Astrocyte (in vitro differentiated cells and primary cell): ENCODE results near the gene PMM2. TPM values are rescaled to one million over a fixed set of nuclear protein-coding genes. Genes with fewer than 3 reads are reported as not detected.

Source experiments
- DNase-seq: peaks from one replicate; pipeline ENCODE4 v3.0.0-alpha.2; 2010; ENCODE audit warnings: low read depth
- FAIRE-seq: peaks from 2 replicates; lab custom pipeline; 2011; peaks lifted over from hg19 to GRCh38; lab: Jason Lieb, UNC
- H2AFZ ChIP-seq: 2 replicates; pipeline ENCODE4 v1.6.0; 2012; ENCODE audit warnings: low read depth, low read length, inconsistent platforms
- H3K27ac ChIP-seq: 2 replicates; pipeline ENCODE4 v1.5.1; 2011; ENCODE audit warnings: low read depth, low read length, inconsistent platforms
- H3K27me3 ChIP-seq: 2 replicates; pipeline ENCODE4 v1.6.0; 2011; ENCODE audit warnings: low read length, inconsistent platforms; ENCODE audit not compliant: insufficient read depth
- H3K36me3 ChIP-seq: 2 replicates; pipeline ENCODE4 v1.5.1; 2011; ENCODE audit warnings: low read length, inconsistent platforms; ENCODE audit not compliant: insufficient read depth
- H3K4me1 ChIP-seq: 2 replicates; pipeline ENCODE4 v1.5.1; 2011; ENCODE audit warnings: low read length, inconsistent platforms; ENCODE audit not compliant: insufficient read depth
- H3K4me2 ChIP-seq: 2 replicates; pipeline ENCODE4 v1.6.0; 2012; ENCODE audit warnings: low read length, inconsistent platforms
- H3K4me3 ChIP-seq: 2 replicates; pipeline ENCODE4 v1.5.1; 2011; ENCODE audit warnings: low read depth, mild to moderate bottlenecking, low read length, inconsistent platforms; ENCODE audit not compliant: insufficient read depth
- H3K79me2 ChIP-seq: 2 replicates; pipeline ENCODE4 v1.6.0; 2012; ENCODE audit warnings: mild to moderate bottlenecking, low read length, inconsistent platforms; ENCODE audit not compliant: insufficient read depth
- H3K9ac ChIP-seq: 2 replicates; pipeline ENCODE4 v1.6.0; 2012; ENCODE audit warnings: mild to moderate bottlenecking, low read length, inconsistent platforms
- H3K9me3 ChIP-seq: 2 replicates; pipeline ENCODE4 v1.5.1; 2012; ENCODE audit warnings: low read depth, mild to moderate bottlenecking, low read length, inconsistent platforms; ENCODE audit not compliant: insufficient read depth
- H4K20me1 ChIP-seq: 2 replicates; pipeline ENCODE4 v1.6.0; 2012; ENCODE audit warnings: low read length, inconsistent platforms; ENCODE audit not compliant: insufficient read depth
- H3K27ac Mint-ChIP-seq: one replicate; pipeline ENCODE4 v1.8.0; 2021; ENCODE audit warnings: mild to moderate bottlenecking, mixed read lengths; ENCODE audit not compliant: unreplicated experiment
- H3K27me3 Mint-ChIP-seq: one replicate; pipeline ENCODE4 v1.8.0; 2021; ENCODE audit warnings: low read depth, mixed read lengths; ENCODE audit not compliant: unreplicated experiment
- H3K36me3 Mint-ChIP-seq: one replicate; pipeline ENCODE4 v1.8.0; 2021; ENCODE audit warnings: low read depth, mixed read lengths; ENCODE audit not compliant: unreplicated experiment
- H3K4me1 Mint-ChIP-seq: one replicate; pipeline ENCODE4 v1.8.0; 2021; ENCODE audit warnings: low read depth, mixed read lengths; ENCODE audit not compliant: unreplicated experiment
- H3K4me3 Mint-ChIP-seq: one replicate; pipeline ENCODE4 v1.8.0; 2021; ENCODE audit warnings: mild to moderate bottlenecking, moderate library complexity, mixed read lengths; ENCODE audit not compliant: unreplicated experiment
- H3K9me3 Mint-ChIP-seq: one replicate; pipeline ENCODE4 v1.8.0; 2021; ENCODE audit warnings: mild to moderate bottlenecking, mixed read lengths; ENCODE audit not compliant: unreplicated experiment
- EZH2 ChIP-seq: IDR thresholded peaks from 2 replicates; pipeline ENCODE4 v1.6.1; 2012; ENCODE audit warnings: mild to moderate bottlenecking, low read length, inconsistent platforms; ENCODE audit not compliant: insufficient read depth
- total RNA-seq: library from RNA; stranded (reverse); gene quantifications from 2 replicates; pipeline ENCODE4 v1.2.1, GENCODE V29; 2021
- TF ChIP-seq, protein P1 (sequence below): IDR thresholded peaks from 2 replicates; pipeline ENCODE4 v1.5.1; 2011; ENCODE audit warnings: low read depth, mild to moderate bottlenecking, inconsistent platforms, low read length, moderate library complexity; ENCODE audit not compliant: insufficient read depth

The PMM2 gene
- total RNA-seq, 1 donor from 2014 or later, result 57.8 TPM

- Histone ChIP-seq H2AFZ (no peak overlapping the region), H3K4me2 (no peak overlapping the region), H4K20me1 (peaks cover 7% of the 10 kb centered on the region), H3K79me2 (no peaks in the 10 kb centered on the region), H3K36me3 (no peaks in the 10 kb centered on the region), H3K9me3 (no peaks in the 10 kb centered on the region), H3K27me3 (no peaks in the 10 kb centered on the region), H3K27ac (no peak overlapping the region), H3K4me3 (no peak overlapping the region), H3K4me1 (no peaks in the 10 kb centered on the region), H3K9ac (no peak overlapping the region)
- no peak for TF ChIP-seq EZH2
- TF ChIP-seq, protein P1, sequence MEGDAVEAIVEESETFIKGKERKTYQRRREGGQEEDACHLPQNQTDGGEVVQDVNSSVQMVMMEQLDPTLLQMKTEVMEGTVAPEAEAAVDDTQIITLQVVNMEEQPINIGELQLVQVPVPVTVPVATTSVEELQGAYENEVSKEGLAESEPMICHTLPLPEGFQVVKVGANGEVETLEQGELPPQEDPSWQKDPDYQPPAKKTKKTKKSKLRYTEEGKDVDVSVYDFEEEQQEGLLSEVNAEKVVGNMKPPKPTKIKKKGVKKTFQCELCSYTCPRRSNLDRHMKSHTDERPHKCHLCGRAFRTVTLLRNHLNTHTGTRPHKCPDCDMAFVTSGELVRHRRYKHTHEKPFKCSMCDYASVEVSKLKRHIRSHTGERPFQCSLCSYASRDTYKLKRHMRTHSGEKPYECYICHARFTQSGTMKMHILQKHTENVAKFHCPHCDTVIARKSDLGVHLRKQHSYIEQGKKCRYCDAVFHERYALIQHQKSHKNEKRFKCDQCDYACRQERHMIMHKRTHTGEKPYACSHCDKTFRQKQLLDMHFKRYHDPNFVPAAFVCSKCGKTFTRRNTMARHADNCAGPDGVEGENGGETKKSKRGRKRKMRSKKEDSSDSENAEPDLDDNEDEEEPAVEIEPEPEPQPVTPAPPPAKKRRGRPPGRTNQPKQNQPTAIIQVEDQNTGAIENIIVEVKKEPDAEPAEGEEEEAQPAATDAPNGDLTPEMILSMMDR, result no peak
- FAIRE-seq (no peak), DNase-seq (no peak)
- Mint-ChIP-seq H3K27ac (no peak overlapping the region), H3K4me3 (no peak overlapping the region), H3K27me3 (no peaks in the 10 kb centered on the region), H3K4me1 (peaks cover 2% of the 10 kb centered on the region), H3K9me3 (no peaks in the 10 kb centered on the region), H3K36me3 (no peaks in the 10 kb centered on the region)
Measured at GRCh38 chr16:8788578-8789172, 9.0 kb upstream of the PMM2 start.

DNA sequence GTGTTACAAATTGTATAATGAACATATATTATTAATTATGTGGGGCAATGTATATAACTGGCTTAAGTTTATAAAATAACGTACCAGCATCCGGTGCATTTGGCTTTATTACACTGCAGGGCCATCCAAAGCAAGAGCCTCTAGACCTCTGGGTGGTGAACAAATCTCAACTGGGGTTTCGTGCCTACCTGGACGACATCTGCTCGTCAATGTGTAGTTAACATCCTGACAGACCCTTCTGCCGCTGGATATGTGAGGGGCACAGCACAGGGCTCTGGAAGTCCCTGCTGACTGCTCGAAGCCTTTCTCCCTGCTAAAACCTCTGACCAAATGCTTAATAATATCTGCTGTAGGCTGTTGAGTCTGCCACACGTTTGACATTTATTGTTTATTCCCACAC, 2.5 kb upstream of the PMM2 start:
- no peaks in the 10 kb centered on the region for H3K9me3 Mint-ChIP-seq
- Histone ChIP-seq H3K27ac (no peak overlapping the region), H3K79me2 (peaks cover 49% of the 10 kb centered on the region), H3K4me1 (peaks cover 20% of the 10 kb centered on the region), H3K4me2 (no peak overlapping the region), H3K27me3 (no peaks in the 10 kb centered on the region), H3K36me3 (peaks cover 7% of the 10 kb centered on the region), H4K20me1 (peaks cover 21% of the 10 kb centered on the region), H3K9me3 (no peaks in the 10 kb centered on the region), H3K9ac (no peak overlapping the region), H3K4me3 (no peak overlapping the region), H2AFZ (no peak overlapping the region)
- H3K36me3 Mint-ChIP-seq, result peaks cover 6% of the 10 kb centered on the region
- FAIRE-seq, result no peak
- peaks cover 11% of the 10 kb centered on the region for H3K4me1 Mint-ChIP-seq
- H3K27ac Mint-ChIP-seq, result no peak overlapping the region
- TF ChIP-seq EZH2, result no peak
- TF ChIP-seq, protein P1, result no peak
- no peaks in the 10 kb centered on the region for H3K27me3 Mint-ChIP-seq
- DNase-seq, result no peak
- H3K4me3 Mint-ChIP-seq, result no peak overlapping the region

GRCh38 chr16:8795818-8796217, 1.8 kb upstream of the PMM2 start:
- H3K4me1 ChIP-seq, result peaks cover 20% of the 10 kb centered on the region
- FAIRE-seq, result no peak
- no peak overlapping the region for H2AFZ ChIP-seq
- peaks cover 56% of the 10 kb centered on the region for H3K79me2 ChIP-seq
- no peaks in the 10 kb centered on the region for H3K9me3 ChIP-seq
- H3K36me3 ChIP-seq, result peaks cover 8% of the 10 kb centered on the region
- DNase-seq, result no peak
- peak overlapping the region; percentile 98 for H3K9ac ChIP-seq
- H4K20me1 ChIP-seq, result peaks cover 29% of the 10 kb centered on the region
- H3K27me3 ChIP-seq, result no peaks in the 10 kb centered on the region
- no peak overlapping the region for H3K27ac ChIP-seq
- no peak for TF ChIP-seq EZH2
- TF ChIP-seq, protein P1, result no peak
- Mint-ChIP-seq H3K27me3 (no peaks in the 10 kb centered on the region), H3K36me3 (peaks cover 6% of the 10 kb centered on the region), H3K4me1 (peaks cover 11% of the 10 kb centered on the region), H3K27ac (no peak overlapping the region), H3K4me3 (peak overlapping the region; percentile 16), H3K9me3 (no peaks in the 10 kb centered on the region)
- no peak overlapping the region for H3K4me3 ChIP-seq
- H3K4me2 ChIP-seq, result no peak overlapping the region
